Muscle layer of colon (tissue), 2 donors: ENCODE measurements around the gene CHST5.
A peak's percentile ranks its signal among the peaks of the same experiment; 100 is the strongest.
"Not testable (repeated sequence)": the region's sequence is repeated elsewhere in the genome, so short reads cannot be mapped to it uniquely, and the experiment has no call there.

Experiments used
- H3K27ac ChIP-seq: one replicate; pipeline ENCODE4 v1.7.0; 2013; ENCODE audit warnings: low read depth, mild to moderate bottlenecking, low read length, moderate library complexity
- H3K27me3 ChIP-seq, 2 donors: one replicate each; pipeline ENCODE4 v1.7.0; 2013; ENCODE audit warnings: low read length in 2 of 2, mild to moderate bottlenecking in 2 of 2; ENCODE audit not compliant: insufficient read depth in 2 of 2, control insufficient read depth in 1 of 2
- H3K36me3 ChIP-seq: one replicate; pipeline ENCODE4 v1.7.0; 2013; ENCODE audit warnings: mild to moderate bottlenecking, low read length; ENCODE audit not compliant: insufficient read depth
- H3K4me1 ChIP-seq: one replicate; pipeline ENCODE4 v1.7.0; 2013; ENCODE audit warnings: mild to moderate bottlenecking, low read length; ENCODE audit not compliant: insufficient read depth
- H3K4me3 ChIP-seq, 2 donors: one replicate each; pipeline ENCODE4 v1.7.0; 2013; ENCODE audit warnings: low read length in 2 of 2, low read depth in 1 of 2, mild to moderate bottlenecking in 1 of 2, moderate library complexity in 1 of 2
- H3K9ac ChIP-seq: one replicate; pipeline ENCODE4 v1.7.0; 2013; ENCODE audit warnings: low read length
- H3K9me3 ChIP-seq: one replicate; pipeline ENCODE4 v1.7.0; 2013; ENCODE audit warnings: mild to moderate bottlenecking, low read length
- donor health status: abdominal sarcoma.
- donor health status: Adenocarcinoma of cecum.

The CHST5 gene

DNA sequence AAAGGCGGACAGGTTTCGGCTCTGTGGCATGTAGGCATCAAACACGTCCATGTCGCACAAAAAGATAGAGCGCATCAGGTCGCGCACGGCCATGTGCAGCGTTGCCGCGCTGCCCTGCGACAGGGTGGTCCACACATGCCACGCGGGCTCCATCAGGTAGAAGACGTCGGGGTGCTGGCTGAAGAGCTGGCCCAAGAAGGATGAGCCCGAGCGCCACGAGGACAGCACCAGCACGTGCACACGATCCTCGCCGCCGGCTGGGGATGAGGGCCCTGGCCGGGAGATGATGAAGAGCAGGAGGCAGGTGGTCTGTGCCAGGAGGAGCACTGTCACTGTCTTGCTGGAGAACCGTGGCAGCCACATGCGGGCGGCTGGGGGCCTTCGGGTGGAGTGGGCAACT is 5.9 kb downstream of the CHST5 start:
- Histone ChIP-seq H3K9me3 (no peaks in the 10 kb centered on the region), H3K4me3 (no peak overlapping the region), H3K27ac (no peak overlapping the region), H3K4me1 (no peaks in the 10 kb centered on the region), H3K27me3 (no peaks in the 10 kb centered on the region), H3K36me3 (no peaks in the 10 kb centered on the region), H3K9ac (no peak overlapping the region)

DNA sequence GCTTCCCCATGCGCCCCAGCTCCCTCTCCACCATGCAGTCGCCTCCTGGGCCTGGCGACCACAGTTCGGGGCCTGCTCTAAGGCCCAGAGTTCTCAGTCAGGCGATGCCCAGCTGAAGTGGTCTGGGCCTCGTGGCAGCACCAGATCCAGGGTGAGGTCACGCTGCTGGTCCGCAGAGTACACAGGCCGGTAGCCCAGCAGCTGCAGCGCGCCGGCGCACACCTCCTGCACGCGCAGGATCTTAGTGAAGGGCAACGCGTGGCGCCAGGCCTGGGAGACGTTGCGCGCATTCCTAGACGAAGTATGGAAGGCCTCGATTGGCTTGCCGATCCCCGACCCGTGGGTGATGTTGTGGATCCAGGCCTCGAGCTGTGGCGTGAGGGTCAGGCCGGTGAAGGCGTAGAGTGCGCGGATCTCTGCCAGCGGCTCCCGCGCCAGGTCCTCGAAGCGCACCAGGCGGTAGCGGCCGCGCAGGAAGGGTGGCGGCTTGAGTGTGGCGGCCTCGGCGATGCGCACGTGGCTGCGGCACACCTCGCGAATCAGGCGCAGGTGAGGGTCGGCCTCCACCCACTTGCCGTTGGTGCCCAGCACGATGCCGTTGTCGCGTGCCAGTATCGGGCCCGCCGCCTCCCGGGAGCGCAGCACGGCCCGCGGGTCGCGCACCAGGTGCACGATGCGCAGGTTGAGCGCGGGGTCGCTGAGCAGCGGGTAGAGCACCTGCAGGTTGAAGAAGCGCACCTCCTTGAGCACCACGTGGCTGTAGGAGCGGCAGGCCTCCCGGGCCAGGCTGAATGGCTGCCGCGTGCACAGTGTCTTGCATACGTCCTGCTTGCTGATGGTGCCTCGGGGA is 6.6 kb downstream of the CHST5 start:
- H3K4me1 ChIP-seq: no peaks in the 10 kb centered on the region
- no peak overlapping the region for H3K9ac ChIP-seq
- H3K36me3 ChIP-seq: no peaks in the 10 kb centered on the region
- no peaks in the 10 kb centered on the region for H3K27me3 ChIP-seq
- H3K4me3 ChIP-seq: no peak overlapping the region
- no peak overlapping the region for H3K27ac ChIP-seq
- H3K9me3 ChIP-seq: no peaks in the 10 kb centered on the region

- H3K4me1 ChIP-seq: no peaks in the 10 kb centered on the region
- H3K9ac ChIP-seq: no peak overlapping the region
- no peaks in the 10 kb centered on the region for H3K9me3 ChIP-seq
- no peaks in the 10 kb centered on the region for H3K36me3 ChIP-seq
- H3K27ac ChIP-seq: no peak overlapping the region
- no peaks in the 10 kb centered on the region for H3K27me3 ChIP-seq
- no peak overlapping the region for H3K4me3 ChIP-seq
Observed at GRCh38 chr16:75527825-75528299, 8.0 kb downstream of the CHST5 start.

DNA sequence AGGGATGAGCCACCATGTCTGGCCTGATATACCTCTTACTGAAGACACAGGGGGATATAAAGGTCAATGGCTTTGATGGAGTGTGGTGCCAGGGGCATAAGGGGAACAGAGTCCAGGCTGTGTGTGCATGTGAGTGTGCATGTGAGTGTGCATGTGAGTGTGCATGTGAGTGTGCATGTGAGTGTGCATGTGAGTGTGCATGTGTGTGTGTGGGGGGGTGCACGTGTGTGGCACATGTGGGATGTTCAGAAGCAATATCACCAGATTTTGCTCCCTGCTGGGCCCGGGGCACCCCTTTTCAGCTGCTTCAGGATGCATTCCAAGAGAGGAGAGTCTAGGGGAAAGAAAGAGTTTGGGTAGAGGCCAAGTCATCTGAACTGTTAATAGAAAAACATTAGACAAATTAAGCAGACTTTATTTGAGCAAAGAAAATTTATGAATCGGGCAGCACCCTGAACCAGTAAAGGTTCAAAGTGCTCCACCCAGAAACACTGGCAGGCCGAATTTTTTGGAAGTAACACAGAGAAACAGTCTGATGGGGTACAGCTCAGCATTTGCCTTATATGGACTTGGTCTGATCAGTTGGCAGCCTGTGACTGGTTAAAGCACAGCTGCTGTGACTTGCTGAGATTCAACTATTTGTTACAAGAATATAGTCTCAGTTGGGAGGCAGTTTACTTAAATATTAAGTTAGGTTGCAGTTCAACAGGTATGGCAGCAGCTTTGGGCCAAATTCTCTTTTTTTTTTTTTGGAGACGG is 9.7 kb downstream of the CHST5 start:
- Histone ChIP-seq H3K9ac (no peak overlapping the region), H3K4me3 (no peak overlapping the region), H3K4me1 (no peaks in the 10 kb centered on the region), H3K9me3 (no peaks in the 10 kb centered on the region), H3K36me3 (no peaks in the 10 kb centered on the region), H3K27me3 (no peaks in the 10 kb centered on the region), H3K27ac (no peak overlapping the region)

DNA sequence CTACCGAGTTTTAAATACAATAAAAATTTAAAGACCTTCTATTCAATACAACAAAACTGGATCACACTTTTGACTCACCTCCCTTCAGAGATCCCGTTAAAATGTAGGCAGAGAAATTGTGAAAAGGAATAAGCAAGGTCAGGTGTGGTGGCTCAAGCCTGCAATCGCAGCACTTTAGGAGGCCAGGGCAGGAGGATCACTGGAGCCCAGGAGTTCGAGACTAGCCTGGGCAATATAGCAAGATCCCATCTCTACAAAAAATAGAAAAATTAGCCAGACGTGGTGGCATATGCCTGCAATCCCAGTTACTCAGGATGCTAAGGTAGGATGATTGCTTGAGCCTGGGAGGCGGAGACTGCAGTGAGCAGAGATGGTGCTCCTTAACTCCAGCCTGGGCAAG is 16.7 kb downstream of the CHST5 start:
- Histone ChIP-seq H3K36me3 (no peaks in the 10 kb centered on the region), H3K9ac (no peak overlapping the region), H3K27ac (no peak overlapping the region), H3K4me1 (peaks cover 6% of the 10 kb centered on the region), H3K4me3 (no peak overlapping the region), H3K27me3 (no peaks in the 10 kb centered on the region), H3K9me3 (no peaks in the 10 kb centered on the region)

GRCh38 chr16:75516189-75516966 is 19.5 kb downstream of the CHST5 start:
- Histone ChIP-seq H3K27ac (peak overlapping the region; percentile 83), H3K9ac (peak overlapping the region; percentile 68), H3K4me3 (peak overlapping the region; percentile 66 to 71)
- not testable (repeated sequence) for H3K36me3 ChIP-seq, H3K9me3 ChIP-seq, H3K4me1 ChIP-seq, H3K27me3 ChIP-seq

DNA sequence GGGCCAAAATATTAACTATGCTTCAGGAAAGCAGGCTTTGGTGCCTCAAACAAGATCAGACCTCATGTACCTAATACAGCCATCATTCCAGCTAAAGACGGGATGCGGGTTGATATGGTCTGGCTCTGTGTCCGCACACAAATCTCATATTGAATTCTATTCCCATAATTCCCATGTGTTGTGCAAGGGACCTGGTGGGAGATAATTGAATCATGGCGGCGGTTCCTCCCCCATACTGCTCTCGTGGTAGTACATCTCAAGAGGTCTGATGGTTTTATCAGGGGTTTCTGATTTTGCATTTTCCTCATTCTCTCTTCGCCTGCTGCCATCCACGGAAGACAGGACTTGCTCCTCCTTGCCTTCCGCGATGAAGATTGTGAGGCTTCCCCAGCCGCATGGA is 21.6 kb downstream of the CHST5 start:
- H3K4me3 ChIP-seq: no peak overlapping the region
- H3K27ac ChIP-seq: no peak overlapping the region
- H3K27me3 ChIP-seq: no peaks in the 10 kb centered on the region
- H3K36me3 ChIP-seq: no peaks in the 10 kb centered on the region
- no peaks in the 10 kb centered on the region for H3K9me3 ChIP-seq
- H3K4me1 ChIP-seq: peaks cover 6% of the 10 kb centered on the region
- no peak overlapping the region for H3K9ac ChIP-seq

DNA sequence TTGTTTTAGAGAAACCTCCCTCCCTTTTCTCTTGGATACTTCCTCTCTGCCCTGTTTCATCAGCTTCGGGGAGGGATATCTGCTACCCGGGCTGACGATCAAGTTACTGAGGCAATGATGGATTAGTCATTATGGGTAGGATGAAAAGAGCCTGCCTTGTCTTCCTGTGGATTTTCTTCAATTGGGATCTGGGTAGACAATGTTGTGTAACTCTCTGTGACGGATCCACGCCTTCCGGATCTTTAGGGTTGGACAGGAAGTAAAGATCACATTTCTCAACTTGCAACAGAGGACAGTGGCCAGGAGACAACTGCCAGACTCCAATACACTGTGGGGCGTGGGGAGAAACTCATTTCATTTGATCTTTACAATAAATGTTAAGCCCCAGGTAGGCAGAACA is 29.3 kb downstream of the CHST5 start:
- no peak overlapping the region for H3K9ac ChIP-seq
- H3K27ac ChIP-seq: no peak overlapping the region
- no peak overlapping the region for H3K4me3 ChIP-seq
- H3K27me3 ChIP-seq: no peaks in the 10 kb centered on the region
- H3K4me1 ChIP-seq: no peaks in the 10 kb centered on the region
- no peaks in the 10 kb centered on the region for H3K36me3 ChIP-seq
- no peaks in the 10 kb centered on the region for H3K9me3 ChIP-seq

DNA sequence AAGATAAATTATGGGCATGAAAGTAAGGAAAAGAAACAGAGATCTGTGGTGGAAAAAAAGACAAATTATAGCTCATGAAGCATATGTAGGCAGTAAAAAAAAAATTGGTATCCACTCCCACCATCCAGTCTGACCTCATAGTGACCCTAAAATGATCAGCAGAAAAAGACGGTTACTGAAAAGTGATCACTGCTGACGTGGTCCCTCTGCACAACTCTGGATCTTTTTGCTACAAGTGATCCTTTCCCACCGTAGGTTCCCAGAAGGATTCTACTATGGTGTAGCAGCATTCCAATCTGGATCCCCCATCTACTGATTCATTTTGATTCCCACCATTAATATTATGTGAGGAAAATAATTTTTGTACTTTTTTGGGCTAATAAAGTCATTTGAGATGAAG is 29.8 kb downstream of the CHST5 start:
- no peaks in the 10 kb centered on the region for H3K36me3 ChIP-seq
- H3K9ac ChIP-seq: no peak overlapping the region

GRCh38 chr16:75503801-75504200 is 32.1 kb downstream of the CHST5 start:
- Histone ChIP-seq H3K4me3 (no peak overlapping the region), H3K9ac (no peak overlapping the region), H3K4me1 (no peaks in the 10 kb centered on the region), H3K9me3 (no peaks in the 10 kb centered on the region), H3K36me3 (no peaks in the 10 kb centered on the region), H3K27me3 (no peaks in the 10 kb centered on the region), H3K27ac (no peak overlapping the region)

More for the DNA sequence above, 29.8 kb downstream of the CHST5 start:
- Histone ChIP-seq H3K4me3 (no peak overlapping the region), H3K9me3 (no peaks in the 10 kb centered on the region), H3K27ac (no peak overlapping the region), H3K27me3 (no peaks in the 10 kb centered on the region), H3K4me1 (no peaks in the 10 kb centered on the region)

DNA sequence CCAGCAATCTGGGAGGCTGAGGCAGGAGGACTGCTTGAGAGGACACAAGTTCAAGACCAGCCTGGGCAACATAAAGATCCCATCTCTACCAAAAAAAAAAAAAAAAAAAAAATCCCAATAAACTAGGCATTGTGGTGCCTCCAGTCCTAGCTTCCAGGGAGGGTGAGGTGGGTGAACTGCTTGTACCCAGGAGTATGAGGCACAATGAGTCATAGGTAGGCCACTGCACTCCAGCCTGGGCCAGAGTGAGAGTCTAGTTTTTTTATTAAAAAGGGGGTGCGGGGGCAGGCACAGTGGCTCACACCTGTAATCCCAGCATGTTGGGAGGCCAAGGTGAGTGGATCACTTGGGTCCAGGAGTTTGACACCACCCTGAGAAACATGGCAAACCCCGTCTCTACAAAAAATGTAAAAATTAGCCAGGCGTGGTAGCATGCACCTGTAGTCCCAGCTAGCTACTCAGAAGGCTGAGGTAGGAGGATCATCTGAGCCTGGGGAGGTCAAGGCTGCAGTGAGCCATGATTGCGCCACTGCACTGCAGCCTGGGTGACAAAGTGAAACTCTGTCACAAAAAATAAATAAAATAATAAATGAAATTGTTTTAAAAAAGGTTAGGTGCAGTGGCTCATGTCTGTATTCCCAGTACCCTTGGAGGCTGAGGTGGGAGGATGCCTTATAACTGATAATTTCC is 32.8 kb downstream of the CHST5 start:
- H3K9me3 ChIP-seq: no peaks in the 10 kb centered on the region
- H3K27me3 ChIP-seq: no peaks in the 10 kb centered on the region

More for the DNA sequence above, 32.8 kb downstream of the CHST5 start:
- Histone ChIP-seq H3K27ac (no peak overlapping the region), H3K4me1 (no peaks in the 10 kb centered on the region), H3K36me3 (no peaks in the 10 kb centered on the region), H3K9ac (no peak overlapping the region), H3K4me3 (no peak overlapping the region)
